Panc1 (cell line): ENCODE data around the gene SELE. TPM values are rescaled to one million over a fixed set of nuclear protein-coding genes. Genes with fewer than 3 reads are reported as not detected.

Experiments used
- ATAC-seq: fragments of 200-7000 bp; cut with Tn5 transposase; 2 replicates; pipeline ENCODE4 v1.9.1; 2020; ENCODE audit warnings: mild to moderate bottlenecking, moderate library complexity
- BruUV-seq: library from RNA; stranded (reverse); fragments of 400-500 nt; replicated peaks from 2 replicates; lab custom pipeline; 2021; lab: Mats Ljungman, UMichigan
- CTCF ChIA-PET: fragments of 300-600 bp; sonication (Branson Sonifier 250); formaldehyde crosslinking; loops from one replicate; lab custom pipeline; 2022; ENCODE audit warnings: antibody characterized with exemption; lab: Charles Lee
- POLR2A ChIA-PET: fragments of 300-600 bp; sonication (Branson Sonifier 250); formaldehyde crosslinking; loops from one replicate; lab custom pipeline; 2022; ENCODE audit warnings: antibody characterized with exemption; lab: Charles Lee
- DNase-seq: peaks from one replicate; pipeline ENCODE4 v3.0.0-alpha.2; 2010; ENCODE audit warnings: low read depth, low spot score
- H3K27ac ChIP-seq: 2 replicates; pipeline ENCODE4 v1.5.1; 2011; ENCODE audit warnings: mild to moderate bottlenecking, low read length, inconsistent platforms
- H3K27me3 ChIP-seq: fragments of 200-500 bp; sonication (Bioruptor generic); 2 replicates; pipeline ENCODE4 v1.6.0; 2014; ENCODE audit warnings: low read length, inconsistent platforms; ENCODE audit not compliant: control insufficient read depth, insufficient read depth
- H3K36me3 ChIP-seq: fragments of 200-500 bp; sonication (Bioruptor generic); 2 replicates; pipeline ENCODE4 v1.5.1; 2014; ENCODE audit warnings: inconsistent platforms, mild to moderate bottlenecking, low read length, moderate library complexity; ENCODE audit not compliant: control insufficient read depth, insufficient read depth
- H3K4me1 ChIP-seq: 2 replicates; pipeline ENCODE4 v1.5.1; 2011; ENCODE audit warnings: inconsistent platforms, mild to moderate bottlenecking, low read length, moderate library complexity; ENCODE audit not compliant: control insufficient read depth, insufficient read depth
- H3K4me3 ChIP-seq, 2 experiments: 2 replicates each; pipeline ENCODE4 v1.5.1; 2011 to 2012; ENCODE audit warnings: low read depth in 2 of 2, low read length in 2 of 2, mild to moderate bottlenecking in 2 of 2, inconsistent platforms in 1 of 2, moderate library complexity in 1 of 2
- H3K9me3 ChIP-seq: fragments of 200-500 bp; sonication (Bioruptor generic); 2 replicates; pipeline ENCODE4 v1.5.1; 2014; ENCODE audit warnings: low read depth, mild to moderate bottlenecking, inconsistent platforms, low read length, moderate library complexity; ENCODE audit not compliant: control insufficient read depth, insufficient read depth
- CTCF ChIP-seq: fragments of 450-650 bp; IDR thresholded peaks from 2 replicates; pipeline ENCODE4 v1.5.1; 2017; ENCODE audit warnings: mild to moderate bottlenecking
- POLR2AphosphoS5 ChIP-seq: IDR thresholded peaks from 2 replicates; pipeline ENCODE4 v1.6.1; 2012; ENCODE audit warnings: mild to moderate bottlenecking, low read depth, low read length, moderate library complexity
- REST ChIP-seq, 2 experiments: IDR thresholded peaks; 2 replicates each; pipeline ENCODE4 v1.6.1; 2011 to 2012; ENCODE audit warnings: low read depth in 2 of 2, control low read depth in 1 of 2, low read length in 1 of 2, mild to moderate bottlenecking in 1 of 2, moderate library complexity in 1 of 2; ENCODE audit not compliant: insufficient read depth in 1 of 2
- SIN3A ChIP-seq: IDR thresholded peaks from 2 replicates; pipeline ENCODE4 v1.6.1; 2012; ENCODE audit warnings: low read depth, mild to moderate bottlenecking, low read length, moderate library complexity, borderline replicate concordance; ENCODE audit not compliant: insufficient read depth
- TCF7L2 ChIP-seq: IDR thresholded peaks from 2 replicates; pipeline ENCODE4 v1.6.1; 2011; ENCODE audit warnings: mild to moderate bottlenecking, low read depth, low read length, inconsistent platforms
- in situ Hi-C: cut with HindIII; loops from 2 replicates; pipeline ENCODE4 v1.10.0; 2016; ENCODE audit warnings: low sequenced_read_pairs, low pct_unique_long_range_greater_than_20kb
- intact Hi-C: fragments of 100-400 bp; cut with micrococcal nuclease; formaldehyde crosslinking; loops from one replicate; pipeline ENCODE4 v1.10.0; 2022; ENCODE audit not compliant: unreplicated experiment
- total RNA-seq: library from RNA; stranded (reverse); gene quantifications from one replicate; pipeline ENCODE4 v1.2.1, GENCODE V29; 2021; ENCODE audit not compliant: unreplicated experiment

The SELE gene
- total RNA-seq, 1 experiment from 2014 or later: not detected

- BruUV-seq: no TSS peak
- no peak for ATAC-seq
- intact Hi-C loops: no loop called here
- Histone ChIP-seq H3K27ac (no peak overlapping the region), H3K36me3 (no peaks in the 10 kb centered on the region), H3K4me3 (no peak overlapping the region), H3K4me1 (no peaks in the 10 kb centered on the region), H3K27me3 (peaks cover 6% of the 10 kb centered on the region), H3K9me3 (no peaks in the 10 kb centered on the region)
- in situ Hi-C loops: no loop called here
- no peak for DNase-seq
- POLR2A ChIA-PET: no interaction called here
- TF ChIP-seq REST (IDR thresholded peaks at IDR 0.05; ENCODE audit: insufficient read depth in 1 of 2, low read depth in 2 of 2, low read length in 1 of 2) (no peak), CTCF (no peak), TCF7L2 (no peak), POLR2AphosphoS5 (no peak), SIN3A (no peak)
- CTCF ChIA-PET: no interaction called here
Measured at GRCh38 chr1:169727307-169727706, 6.6 kb downstream of the SELE start.

- H3K36me3 ChIP-seq: no peaks in the 10 kb centered on the region
- ATAC-seq (no peak), DNase-seq (no peak)
- ChIA-PET POLR2A (no interaction called here), CTCF (no interaction called here)
- no peaks in the 10 kb centered on the region for H3K9me3 ChIP-seq
- no peak overlapping the region for H3K4me3 ChIP-seq
- in situ Hi-C loops: no loop called here
- H3K27ac ChIP-seq: no peak overlapping the region
- TF ChIP-seq CTCF (no peak), POLR2AphosphoS5 (no peak), REST (IDR thresholded peaks at IDR 0.05; ENCODE audit: insufficient read depth in 1 of 2, low read depth in 2 of 2, low read length in 1 of 2) (no peak)
- intact Hi-C loops: no loop called here
- H3K27me3 ChIP-seq: peaks cover 6% of the 10 kb centered on the region
- no TSS peak for BruUV-seq
- no peaks in the 10 kb centered on the region for H3K4me1 ChIP-seq
Measured at GRCh38 chr1:169726851-169727250, 7.0 kb downstream of the SELE start.
